Endothelial cell of umbilical vein (primary cell): ENCODE data around the gene FERMT2. TPM values are rescaled to one million over a fixed set of nuclear protein-coding genes. Genes with fewer than 3 reads are reported as not detected.

Experiments used
- BruUV-seq: library from RNA; stranded (reverse); fragments of 400-500 nt; replicated peaks from 2 replicates; lab custom pipeline; 2021; lab: Mats Ljungman, UMichigan
- CTCF ChIA-PET: fragments of 300-600, 350-600 bp; sonication (Branson Sonifier 250); formaldehyde crosslinking; loops from one replicate; lab custom pipeline; 2021; ENCODE audit warnings: antibody characterized with exemption, inconsistent platforms; lab: Charles Lee
- POLR2A ChIA-PET: fragments of 300-600, 350-600 bp; sonication (Branson Sonifier 250); formaldehyde crosslinking; loops from one replicate; lab custom pipeline; 2021; ENCODE audit warnings: antibody characterized with exemption, inconsistent platforms; lab: Charles Lee
- DNase-seq: peaks from one replicate; pipeline ENCODE4 v3.0.0-alpha.2; 2011; ENCODE audit warnings: low read depth, low spot score
- FAIRE-seq: peaks from 2 replicates; lab custom pipeline; 2011; peaks lifted over from hg19 to GRCh38; lab: Jason Lieb, UNC
- H2AFZ ChIP-seq: 2 replicates; pipeline ENCODE4 v1.6.0; 2012; ENCODE audit warnings: low read depth, low read length, control low read depth, inconsistent platforms
- H3K27ac ChIP-seq: 2 replicates; pipeline ENCODE4 v1.5.1; 2011; ENCODE audit warnings: low read depth, mild to moderate bottlenecking, control low read depth, low read length, moderate library complexity; ENCODE audit not compliant: insufficient read depth
- H3K27me3 ChIP-seq, 2 experiments: 2 replicates each; pipeline versions ENCODE4 v1.6.0 to v1.6.1; 2011; ENCODE audit warnings: low read length in 2 of 2, mixed read lengths in 1 of 2; ENCODE audit not compliant: control insufficient read depth in 2 of 2, insufficient read depth in 2 of 2
- H3K36me3 ChIP-seq, 2 experiments: 2 replicates in 1 of 2; 3 replicates in 1 of 2; pipeline ENCODE4 v1.5.1; 2011; ENCODE audit warnings: low read length in 2 of 2, mild to moderate bottlenecking in 1 of 2, moderate library complexity in 1 of 2; ENCODE audit not compliant: control insufficient read depth in 2 of 2, insufficient read depth in 2 of 2; ENCODE audit errors: extremely low read depth in 1 of 2
- H3K4me1 ChIP-seq: 3 replicates; pipeline ENCODE4 v1.5.1; 2011; ENCODE audit warnings: mild to moderate bottlenecking, low read length; ENCODE audit not compliant: control insufficient read depth, insufficient read depth; ENCODE audit errors: extremely low read depth
- H3K4me2 ChIP-seq: 2 replicates; pipeline ENCODE4 v1.6.1; 2011; ENCODE audit warnings: low read length, control low read depth, mixed read lengths; ENCODE audit not compliant: insufficient read depth
- H3K4me3 ChIP-seq, 3 experiments: fragments of 200-600 bp in 1 of 3; sonication (generic), shearing (Covaris generic) in 1 of 3; replicated peaks in 1 of 3; 2 replicates each; pipeline ENCODE4 v1.5.1; 2011 to 2016; ENCODE audit warnings: control low read depth in 3 of 3, low read length in 3 of 3, mild to moderate bottlenecking in 2 of 3, inconsistent platforms in 1 of 3, low read depth in 1 of 3, moderate library complexity in 1 of 3; ENCODE audit not compliant: insufficient read depth in 1 of 3
- H3K79me2 ChIP-seq: 2 replicates; pipeline ENCODE4 v1.6.0; 2012; ENCODE audit warnings: low read length, inconsistent platforms; ENCODE audit not compliant: control insufficient read depth, insufficient read depth
- H3K9ac ChIP-seq: replicated peaks from 2 replicates; pipeline ENCODE3; 2011; ENCODE audit warnings: low read length, control low read depth; ENCODE audit not compliant: insufficient read depth; ENCODE audit errors: extremely low read depth
- H3K9me1 ChIP-seq: replicated peaks from 3 replicates; pipeline ENCODE4 v1.6.0; 2011; ENCODE audit warnings: mild to moderate bottlenecking, low read length; ENCODE audit not compliant: control insufficient read depth, insufficient read depth; ENCODE audit errors: extremely low read depth
- H3K9me3 ChIP-seq: replicated peaks from 2 replicates; pipeline ENCODE4 v1.5.1; 2012; ENCODE audit warnings: low read length, inconsistent platforms; ENCODE audit not compliant: control insufficient read depth, insufficient read depth
- H4K20me1 ChIP-seq: replicated peaks from 2 replicates; pipeline ENCODE3; 2011; ENCODE audit warnings: mild to moderate bottlenecking, low read length; ENCODE audit not compliant: control insufficient read depth, insufficient read depth; ENCODE audit errors: extremely low read depth
- EZH2 ChIP-seq: IDR thresholded peaks from 2 replicates; pipeline ENCODE4 v1.6.1; 2012; ENCODE audit warnings: borderline replicate concordance, low read depth, mild to moderate bottlenecking, moderate library complexity, low read length, inconsistent platforms; ENCODE audit not compliant: severe bottlenecking
- FOS ChIP-seq: IDR thresholded peaks from 2 replicates; pipeline ENCODE4 v1.6.1; 2011; ENCODE audit warnings: mild to moderate bottlenecking, low read length, moderate library complexity, borderline replicate concordance; ENCODE audit not compliant: insufficient read depth
- GATA2 ChIP-seq: IDR thresholded peaks from 2 replicates; pipeline ENCODE4 v1.7.0; 2011; ENCODE audit warnings: low read depth, mild to moderate bottlenecking, moderate library complexity, mixed read lengths, low read length; ENCODE audit not compliant: insufficient read length, insufficient read depth
- JUN ChIP-seq: IDR thresholded peaks from 2 replicates; pipeline ENCODE4 v1.6.1; 2011; ENCODE audit warnings: borderline replicate concordance, low read depth; ENCODE audit not compliant: insufficient read length, insufficient read depth
- MYC ChIP-seq: IDR thresholded peaks from one replicate; pipeline ENCODE4 v1.6.1; 2011; ENCODE audit warnings: mild to moderate bottlenecking, low read depth, low read length
- POLR2A ChIP-seq: IDR thresholded peaks from 2 replicates; pipeline ENCODE4 v1.6.1; 2012; ENCODE audit warnings: low read depth, mild to moderate bottlenecking, control low read depth, low read length
- POLR2AphosphoS5 ChIP-seq: IDR thresholded peaks from 2 replicates; pipeline ENCODE4 v1.6.1; 2012; ENCODE audit warnings: low read depth, mild to moderate bottlenecking, control low read depth, low read length, moderate library complexity; ENCODE audit not compliant: insufficient read depth
- dilution Hi-C: fragments of 300-500 bp; cut with MboI; formaldehyde crosslinking; loops from one replicate; pipeline ENCODE4 v1.15.0; 2019; ENCODE audit warnings: low sequenced_read_pairs; ENCODE audit not compliant: extremely low pct_ligation_motif_present
- intact Hi-C: fragments of 100-400 bp; cut with micrococcal nuclease; formaldehyde crosslinking; loops from one replicate; pipeline ENCODE4 v1.10.0; 2022
- polyA plus RNA-seq, 4 experiments: library from polyadenylated mRNA; depleted of rRNA in 3 of 4; stranded (reverse) in 3 of 4; unstranded in 1 of 4; fragments of >200 nt; gene quantifications; 2 replicates each; pipeline versions ENCODE4 v1.2.1 to v1.2.3, GENCODE V29; 2011 to 2012; ENCODE audit warnings: missing spikeins in 1 of 4
- total RNA-seq: library from RNA; stranded (reverse); gene quantifications from 2 replicates; pipeline ENCODE4 v1.2.3, GENCODE V29; 2021
- TF ChIP-seq, protein P1 (sequence below): IDR thresholded peaks from 2 replicates; pipeline ENCODE4 v1.6.1; 2011; ENCODE audit not compliant: insufficient read depth, insufficient read length
- TF ChIP-seq, protein P2 (sequence below), 2 donors: IDR thresholded peaks; 1 replicate in 1 of 2; 2 replicates in 1 of 2; pipeline ENCODE4 v1.5.1; 2011; ENCODE audit warnings: low read length in 2 of 2, mild to moderate bottlenecking in 2 of 2, moderate library complexity in 2 of 2, control low read depth in 1 of 2, inconsistent platforms in 1 of 2, low read depth in 1 of 2; ENCODE audit not compliant: insufficient read depth in 1 of 2; ENCODE audit errors: extremely low read depth in 1 of 2

The FERMT2 gene
- total and polyA plus RNA-seq, 2 donors (not counting 3 experiments of a cell fraction or from before 2014, with no cell fraction given): 58.7 to 108 TPM

DNA sequence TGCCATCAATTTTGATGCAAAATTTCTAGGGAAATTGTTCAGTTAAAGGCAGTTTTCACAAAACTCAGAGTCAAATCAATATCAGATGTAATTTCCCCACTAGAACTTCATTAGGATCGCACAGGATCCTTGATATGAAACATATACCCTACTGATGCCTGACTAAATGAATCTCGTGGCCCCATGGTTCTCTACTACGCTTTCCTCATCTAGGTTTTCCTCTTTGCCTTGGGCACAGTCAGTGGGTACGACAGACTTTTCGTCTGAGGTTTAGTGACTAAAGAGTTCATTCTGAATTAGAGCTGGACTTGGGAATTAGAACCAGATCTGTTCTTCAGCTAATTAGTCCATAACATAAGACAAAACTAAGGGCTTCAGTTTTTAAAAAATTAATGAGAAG is 117.0 kb downstream of the FERMT2 start:
- H3K9me3 ChIP-seq: no peaks in the 10 kb centered on the region
- CTCF ChIA-PET: interaction anchor here (0.6 to 3.5 kb wide), 4 partner anchors 9 to 127 kb away, joined by 3 to 16 read pairs (median 10); no protein-coding TSS in a partner anchor

More for the DNA sequence above, 117.0 kb downstream of the FERMT2 start:
- FAIRE-seq (no peak), DNase-seq (no peak)
- Histone ChIP-seq H3K4me1 (peaks cover 10% of the 10 kb centered on the region), H3K36me3 (no peaks in the 10 kb centered on the region), H3K27ac (no peak overlapping the region), H3K27me3 (no peaks in the 10 kb centered on the region), H4K20me1 (no peaks in the 10 kb centered on the region), H3K9me1 (no peaks in the 10 kb centered on the region), H3K4me2 (no peak overlapping the region), H2AFZ (no peak overlapping the region), H3K79me2 (no peaks in the 10 kb centered on the region), H3K9ac (no peak overlapping the region), H3K4me3 (no peak overlapping the region)
- no peak for TF ChIP-seq JUN
- no peak for TF ChIP-seq EZH2
- TF ChIP-seq MYC: no peak
- no peak for TF ChIP-seq GATA2
- TF ChIP-seq, protein P1, sequence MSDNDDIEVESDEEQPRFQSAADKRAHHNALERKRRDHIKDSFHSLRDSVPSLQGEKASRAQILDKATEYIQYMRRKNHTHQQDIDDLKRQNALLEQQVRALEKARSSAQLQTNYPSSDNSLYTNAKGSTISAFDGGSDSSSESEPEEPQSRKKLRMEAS: no peak
- no peak for TF ChIP-seq POLR2A
- no peak for TF ChIP-seq POLR2AphosphoS5
- TF ChIP-seq, protein P2, sequence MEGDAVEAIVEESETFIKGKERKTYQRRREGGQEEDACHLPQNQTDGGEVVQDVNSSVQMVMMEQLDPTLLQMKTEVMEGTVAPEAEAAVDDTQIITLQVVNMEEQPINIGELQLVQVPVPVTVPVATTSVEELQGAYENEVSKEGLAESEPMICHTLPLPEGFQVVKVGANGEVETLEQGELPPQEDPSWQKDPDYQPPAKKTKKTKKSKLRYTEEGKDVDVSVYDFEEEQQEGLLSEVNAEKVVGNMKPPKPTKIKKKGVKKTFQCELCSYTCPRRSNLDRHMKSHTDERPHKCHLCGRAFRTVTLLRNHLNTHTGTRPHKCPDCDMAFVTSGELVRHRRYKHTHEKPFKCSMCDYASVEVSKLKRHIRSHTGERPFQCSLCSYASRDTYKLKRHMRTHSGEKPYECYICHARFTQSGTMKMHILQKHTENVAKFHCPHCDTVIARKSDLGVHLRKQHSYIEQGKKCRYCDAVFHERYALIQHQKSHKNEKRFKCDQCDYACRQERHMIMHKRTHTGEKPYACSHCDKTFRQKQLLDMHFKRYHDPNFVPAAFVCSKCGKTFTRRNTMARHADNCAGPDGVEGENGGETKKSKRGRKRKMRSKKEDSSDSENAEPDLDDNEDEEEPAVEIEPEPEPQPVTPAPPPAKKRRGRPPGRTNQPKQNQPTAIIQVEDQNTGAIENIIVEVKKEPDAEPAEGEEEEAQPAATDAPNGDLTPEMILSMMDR (IDR thresholded peaks at IDR 0.05; ENCODE audit: extremely low read depth in 1 of 2, insufficient read depth in 1 of 2, low read depth in 1 of 2, low read length in 2 of 2): no peak
- no peak for TF ChIP-seq FOS
- dilution Hi-C loops: no loop called here
- POLR2A ChIA-PET: interaction anchor here (0.7 kb wide), 2 partner anchors 18 to 112 kb away, joined by 4 read pairs; no protein-coding TSS in a partner anchor
- no TSS peak for BruUV-seq
- intact Hi-C loops: no loop called here
